ENCODE measurements around the gene KBTBD7. TPM values are rescaled to one million over a fixed set of nuclear protein-coding genes. Genes with fewer than 3 reads are reported as not detected.

The KBTBD7 gene, protein sequence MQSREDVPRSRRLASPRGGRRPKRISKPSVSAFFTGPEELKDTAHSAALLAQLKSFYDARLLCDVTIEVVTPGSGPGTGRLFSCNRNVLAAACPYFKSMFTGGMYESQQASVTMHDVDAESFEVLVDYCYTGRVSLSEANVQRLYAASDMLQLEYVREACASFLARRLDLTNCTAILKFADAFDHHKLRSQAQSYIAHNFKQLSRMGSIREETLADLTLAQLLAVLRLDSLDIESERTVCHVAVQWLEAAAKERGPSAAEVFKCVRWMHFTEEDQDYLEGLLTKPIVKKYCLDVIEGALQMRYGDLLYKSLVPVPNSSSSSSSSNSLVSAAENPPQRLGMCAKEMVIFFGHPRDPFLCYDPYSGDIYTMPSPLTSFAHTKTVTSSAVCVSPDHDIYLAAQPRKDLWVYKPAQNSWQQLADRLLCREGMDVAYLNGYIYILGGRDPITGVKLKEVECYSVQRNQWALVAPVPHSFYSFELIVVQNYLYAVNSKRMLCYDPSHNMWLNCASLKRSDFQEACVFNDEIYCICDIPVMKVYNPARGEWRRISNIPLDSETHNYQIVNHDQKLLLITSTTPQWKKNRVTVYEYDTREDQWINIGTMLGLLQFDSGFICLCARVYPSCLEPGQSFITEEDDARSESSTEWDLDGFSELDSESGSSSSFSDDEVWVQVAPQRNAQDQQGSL
- total RNA-seq, result 10 to 100 TPM in 1 of 4 donors, 1 to 10 TPM in 3; 4.0 to 10.3 (median 7.7) TPM

DNA sequence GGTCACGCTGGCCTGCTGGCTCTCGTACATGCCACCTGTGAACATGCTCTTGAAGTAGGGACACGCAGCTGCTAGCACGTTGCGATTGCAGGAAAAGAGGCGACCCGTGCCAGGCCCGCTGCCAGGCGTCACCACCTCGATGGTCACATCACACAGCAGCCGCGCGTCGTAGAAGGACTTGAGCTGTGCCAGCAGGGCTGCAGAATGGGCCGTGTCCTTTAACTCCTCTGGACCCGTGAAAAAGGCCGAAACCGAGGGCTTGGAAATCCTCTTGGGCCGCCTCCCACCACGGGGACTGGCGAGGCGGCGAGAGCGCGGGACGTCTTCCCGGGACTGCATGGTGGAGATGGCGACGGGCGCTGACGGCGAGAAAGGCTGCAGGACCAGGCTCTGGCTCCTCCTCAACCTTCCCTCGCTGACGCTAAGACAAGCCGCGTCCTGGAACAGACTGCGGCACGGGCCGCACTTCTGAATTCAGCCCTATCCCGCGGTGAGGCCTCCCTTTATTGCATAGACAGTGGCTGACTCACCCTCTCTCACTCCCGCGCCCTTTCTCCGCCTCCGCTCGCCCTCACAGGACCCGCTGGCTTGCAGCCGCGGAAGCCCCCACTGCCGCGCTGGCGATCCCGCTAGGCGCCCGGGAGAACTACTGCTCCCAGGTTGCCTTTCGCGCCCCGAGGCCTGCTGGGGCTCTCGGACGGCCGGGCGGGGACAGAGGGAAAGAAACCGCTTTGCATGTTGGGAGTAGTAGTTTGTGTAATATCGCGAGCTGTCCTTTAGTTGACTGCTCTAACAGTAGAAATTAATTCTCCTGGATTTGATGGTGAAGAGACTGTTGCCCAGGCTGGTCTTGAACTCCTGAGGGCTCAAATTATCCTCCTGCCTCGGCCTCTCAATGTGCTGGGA, at the start of gene KBTBD7:
TSS of gene KBTBD7 (minus strand) at position 651 of the 906 bp plus-strand sequence. CDS start at position 339, 312 bp downstream.
- Histone ChIP-seq H3K4me1 (peaks cover 18 to 28% (median 22%) of the 10 kb centered on the region in 4 donors), H3K9me3 (no peaks in the 10 kb centered on the region), H3K36me3 (peaks cover 0 to 5% (median 0%) of the 10 kb centered on the region in 4 donors), H3K27me3 (no peaks in the 10 kb centered on the region), H3K4me3 (peak within 1 kb of the TSS; percentile 67 to 85 (median 76)), H3K27ac (replicated peaks in 1 of 4) (peak within 1 kb of the TSS; percentile 88 to 91 (median 90))
- WGBS, result 1% methylated on average over 13 of the region's 66 CpGs
- peak; percentile 85 to 95 for TF ChIP-seq POLR2AphosphoS5 (IDR thresholded peaks at IDR 0.05)
- TF ChIP-seq, protein P1, sequence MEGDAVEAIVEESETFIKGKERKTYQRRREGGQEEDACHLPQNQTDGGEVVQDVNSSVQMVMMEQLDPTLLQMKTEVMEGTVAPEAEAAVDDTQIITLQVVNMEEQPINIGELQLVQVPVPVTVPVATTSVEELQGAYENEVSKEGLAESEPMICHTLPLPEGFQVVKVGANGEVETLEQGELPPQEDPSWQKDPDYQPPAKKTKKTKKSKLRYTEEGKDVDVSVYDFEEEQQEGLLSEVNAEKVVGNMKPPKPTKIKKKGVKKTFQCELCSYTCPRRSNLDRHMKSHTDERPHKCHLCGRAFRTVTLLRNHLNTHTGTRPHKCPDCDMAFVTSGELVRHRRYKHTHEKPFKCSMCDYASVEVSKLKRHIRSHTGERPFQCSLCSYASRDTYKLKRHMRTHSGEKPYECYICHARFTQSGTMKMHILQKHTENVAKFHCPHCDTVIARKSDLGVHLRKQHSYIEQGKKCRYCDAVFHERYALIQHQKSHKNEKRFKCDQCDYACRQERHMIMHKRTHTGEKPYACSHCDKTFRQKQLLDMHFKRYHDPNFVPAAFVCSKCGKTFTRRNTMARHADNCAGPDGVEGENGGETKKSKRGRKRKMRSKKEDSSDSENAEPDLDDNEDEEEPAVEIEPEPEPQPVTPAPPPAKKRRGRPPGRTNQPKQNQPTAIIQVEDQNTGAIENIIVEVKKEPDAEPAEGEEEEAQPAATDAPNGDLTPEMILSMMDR (IDR thresholded peaks at IDR 0.05), result peak; percentile 5 to 17 (median 7)
- no peak for TF ChIP-seq POLR2A (IDR thresholded peaks at IDR 0.05; ENCODE audit: low read depth)
- TF ChIP-seq EP300 (IDR thresholded peaks at IDR 0.05), result no peak
- peak; percentile 97 for DNase-seq (ENCODE audit: extremely low spot score)
- intact Hi-C loops (cut with DNase I), result loop anchor here (2.0 kb wide), 1 partner anchor 61 kb away; the partner anchor contains the start of gene KBTBD6

DNA sequence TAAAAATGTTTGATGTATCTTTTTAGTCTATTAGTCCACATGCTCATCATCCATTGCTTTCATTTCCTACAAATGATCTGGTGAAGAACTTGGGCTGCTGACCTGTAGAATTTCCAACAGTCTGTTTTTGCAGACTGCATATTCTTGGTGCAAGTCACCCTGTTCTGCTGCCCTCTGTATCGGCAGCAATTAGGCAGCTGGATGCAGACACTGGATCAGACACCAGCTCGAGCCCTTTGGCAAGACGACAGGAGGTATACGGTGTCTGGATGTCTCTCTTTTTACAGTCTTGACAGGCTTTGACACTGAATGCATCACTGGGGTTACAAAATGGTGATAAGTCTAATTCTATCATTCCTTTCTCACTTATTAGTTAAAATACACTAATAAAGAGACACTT, 47.3 kb upstream of the KBTBD7 start:
- 75% methylated on average over 4 of the region's 4 CpGs for WGBS
- Histone ChIP-seq H3K4me1 (peaks cover 5 to 28% (median 14%) of the 10 kb centered on the region in 4 donors), H3K9me3 (no peaks in the 10 kb centered on the region), H3K4me3 (no peak overlapping the region), H3K27me3 (no peaks in the 10 kb centered on the region), H3K36me3 (peaks cover 5 to 31% (median 12%) of the 10 kb centered on the region in 4 donors), H3K27ac (replicated peaks in 1 of 4) (no peak overlapping the region)
- DNase-seq (ENCODE audit: extremely low spot score), result no peak
- intact Hi-C loops (cut with DNase I), result no loop called here
- TF ChIP-seq, protein P1 (IDR thresholded peaks at IDR 0.05), result no peak
- TF ChIP-seq EP300 (IDR thresholded peaks at IDR 0.05) (no peak), POLR2AphosphoS5 (IDR thresholded peaks at IDR 0.05) (no peak), POLR2A (IDR thresholded peaks at IDR 0.05; ENCODE audit: low read depth) (no peak)

DNA sequence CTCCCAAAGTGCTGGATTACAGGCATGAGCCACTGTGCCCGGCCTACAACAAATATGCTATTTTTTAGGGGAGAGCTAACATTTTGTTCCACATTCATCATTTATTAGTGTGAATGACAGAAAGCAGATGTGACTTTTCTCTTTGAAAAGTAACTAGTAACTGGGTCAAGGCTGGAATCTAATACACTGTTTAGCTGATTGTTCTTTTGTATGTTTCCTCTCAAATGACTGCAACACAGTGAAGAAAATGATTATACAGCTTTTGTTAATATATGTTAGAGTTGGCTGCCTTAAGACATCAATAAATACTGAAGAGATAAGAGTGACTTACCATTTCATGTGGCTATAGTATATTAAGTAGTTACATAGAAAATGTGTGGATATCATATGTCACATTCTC, 42.0 kb upstream of the KBTBD7 start:
- WGBS, result 80% methylated on average over 1 of the region's 1 CpG
- TF ChIP-seq, protein P1 (IDR thresholded peaks at IDR 0.05), result no peak
- TF ChIP-seq EP300 (IDR thresholded peaks at IDR 0.05) (no peak), POLR2AphosphoS5 (IDR thresholded peaks at IDR 0.05) (no peak), POLR2A (IDR thresholded peaks at IDR 0.05; ENCODE audit: low read depth) (no peak)
- Histone ChIP-seq H3K36me3 (peaks cover 9 to 44% (median 22%) of the 10 kb centered on the region in 4 donors), H3K27me3 (no peaks in the 10 kb centered on the region), H3K4me3 (no peak overlapping the region), H3K27ac (replicated peaks in 1 of 4) (no peak overlapping the region), H3K9me3 (no peaks in the 10 kb centered on the region), H3K4me1 (peaks cover 0 to 6% (median 0%) of the 10 kb centered on the region in 4 donors)
- DNase-seq (ENCODE audit: extremely low spot score), result no peak
- intact Hi-C loops (cut with DNase I), result no loop called here

All from esophagus muscularis mucosa (tissue), 4 donors.